Fibroblast of mammary gland (primary cell): ENCODE data around the gene ZNF415.

Experiments used
- DNase-seq: peaks from one replicate; pipeline ENCODE4 v3.0.0-alpha.2; 2010; ENCODE audit warnings: low read depth
- H3K4me3 ChIP-seq: 2 replicates; pipeline ENCODE4 v1.5.1; 2011; ENCODE audit warnings: low read depth, mild to moderate bottlenecking, low read length, moderate library complexity; ENCODE audit not compliant: control insufficient read depth
- TF ChIP-seq, protein P1 (sequence below): conservative IDR thresholded peaks from 2 replicates; pipeline ENCODE4 v1.5.1; 2011; ENCODE audit warnings: low read depth, low read length, inconsistent platforms; ENCODE audit not compliant: control insufficient read depth, insufficient read depth

Gene ZNF415

DNA sequence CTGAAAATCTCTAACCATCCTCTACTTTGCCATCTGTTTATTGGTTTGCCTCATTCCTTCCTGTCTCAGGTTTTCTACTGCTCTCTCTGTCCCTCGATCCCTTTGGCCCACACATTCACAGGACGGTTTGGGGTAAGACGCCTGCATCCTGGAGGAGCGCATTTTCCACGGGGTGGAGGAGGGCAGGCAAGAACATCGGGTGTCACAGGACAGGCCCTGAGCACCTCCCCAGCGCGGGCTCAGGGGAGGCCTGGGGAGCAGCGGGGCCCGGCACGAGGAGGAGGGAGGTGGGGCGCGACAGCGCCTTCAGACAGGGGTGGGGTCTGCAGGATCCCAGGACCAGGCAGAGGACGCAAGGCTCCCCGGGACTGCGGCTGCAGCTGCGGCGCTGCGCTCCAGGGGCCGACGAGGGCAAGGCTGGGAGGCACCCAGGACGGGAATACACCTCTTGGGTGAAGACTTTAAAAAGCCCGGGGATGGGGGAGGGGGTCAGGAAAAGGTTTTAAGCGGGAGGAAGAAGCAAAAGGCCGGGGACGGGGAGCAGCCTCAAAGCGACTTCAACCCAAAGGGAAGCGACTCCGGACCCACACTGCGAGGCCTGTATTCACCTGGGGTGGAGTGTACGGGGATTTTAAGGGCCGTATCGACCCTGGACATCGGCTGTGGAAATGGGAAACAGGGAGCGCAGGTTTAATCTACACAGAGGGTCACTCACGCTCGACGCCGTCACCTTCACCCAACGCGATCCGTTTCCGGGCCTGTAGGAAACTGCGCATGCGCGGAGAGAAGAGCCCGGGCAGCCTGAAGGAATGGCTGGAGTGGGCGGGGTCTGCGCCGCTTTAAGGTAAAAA, at the start of gene ZNF415:
Gene ZNF415 (minus strand): TSS at position 770 of the 851 bp plus-strand sequence. CDS start 10,234 bp downstream, outside the sequence.
- TF ChIP-seq, protein P1, sequence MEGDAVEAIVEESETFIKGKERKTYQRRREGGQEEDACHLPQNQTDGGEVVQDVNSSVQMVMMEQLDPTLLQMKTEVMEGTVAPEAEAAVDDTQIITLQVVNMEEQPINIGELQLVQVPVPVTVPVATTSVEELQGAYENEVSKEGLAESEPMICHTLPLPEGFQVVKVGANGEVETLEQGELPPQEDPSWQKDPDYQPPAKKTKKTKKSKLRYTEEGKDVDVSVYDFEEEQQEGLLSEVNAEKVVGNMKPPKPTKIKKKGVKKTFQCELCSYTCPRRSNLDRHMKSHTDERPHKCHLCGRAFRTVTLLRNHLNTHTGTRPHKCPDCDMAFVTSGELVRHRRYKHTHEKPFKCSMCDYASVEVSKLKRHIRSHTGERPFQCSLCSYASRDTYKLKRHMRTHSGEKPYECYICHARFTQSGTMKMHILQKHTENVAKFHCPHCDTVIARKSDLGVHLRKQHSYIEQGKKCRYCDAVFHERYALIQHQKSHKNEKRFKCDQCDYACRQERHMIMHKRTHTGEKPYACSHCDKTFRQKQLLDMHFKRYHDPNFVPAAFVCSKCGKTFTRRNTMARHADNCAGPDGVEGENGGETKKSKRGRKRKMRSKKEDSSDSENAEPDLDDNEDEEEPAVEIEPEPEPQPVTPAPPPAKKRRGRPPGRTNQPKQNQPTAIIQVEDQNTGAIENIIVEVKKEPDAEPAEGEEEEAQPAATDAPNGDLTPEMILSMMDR = no peak
- H3K4me3 ChIP-seq = peak within 1 kb of the TSS; percentile 54
- peak; percentile 60 for DNase-seq

DNA sequence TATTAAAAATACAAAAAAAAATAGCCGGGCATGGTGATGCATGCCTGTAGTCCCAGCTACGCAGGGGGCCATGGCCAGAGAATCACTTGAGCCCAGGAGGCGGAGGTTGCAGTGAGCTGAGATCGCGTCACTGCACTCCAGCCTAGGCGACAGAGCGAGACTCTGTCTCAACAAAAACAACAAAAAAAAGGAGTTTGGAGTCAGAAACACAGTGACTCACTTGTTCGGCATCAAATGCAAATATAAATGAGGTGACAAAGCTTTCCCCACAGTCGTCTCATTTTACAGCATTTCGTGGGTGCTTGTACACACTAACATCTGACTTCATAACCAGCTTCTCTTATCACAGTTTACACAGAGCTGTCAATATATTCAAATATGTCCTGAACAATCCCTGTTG, 49.5 kb upstream of the ZNF415 start:
- peak; percentile 24 for DNase-seq
- TF ChIP-seq, protein P1 = no peak

DNA sequence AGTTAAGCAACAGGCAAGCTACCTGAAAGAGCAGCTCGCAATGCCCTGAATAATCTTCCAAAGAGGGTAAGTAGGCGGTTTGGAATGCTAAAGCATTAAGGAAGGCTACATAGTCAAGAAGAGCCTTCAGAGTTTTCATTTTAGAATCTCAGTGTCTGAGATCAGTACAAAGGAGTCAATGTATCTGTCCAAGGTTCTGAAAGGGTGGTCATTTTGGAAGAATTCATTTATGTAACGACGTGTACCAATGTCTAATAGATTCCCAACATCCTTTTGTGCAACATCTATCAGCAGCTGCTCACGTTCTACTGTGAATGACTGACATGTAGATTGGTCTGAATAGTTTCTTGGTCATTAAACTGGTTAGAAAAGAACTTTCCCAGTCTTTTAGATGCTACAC, 45.3 kb upstream of the ZNF415 start:
- H3K4me3 ChIP-seq = no peak overlapping the region
- TF ChIP-seq, protein P1 = no peak
- no peak for DNase-seq

More for the DNA sequence above, 49.5 kb upstream of the ZNF415 start:
- H3K4me3 ChIP-seq = no peak overlapping the region

DNA sequence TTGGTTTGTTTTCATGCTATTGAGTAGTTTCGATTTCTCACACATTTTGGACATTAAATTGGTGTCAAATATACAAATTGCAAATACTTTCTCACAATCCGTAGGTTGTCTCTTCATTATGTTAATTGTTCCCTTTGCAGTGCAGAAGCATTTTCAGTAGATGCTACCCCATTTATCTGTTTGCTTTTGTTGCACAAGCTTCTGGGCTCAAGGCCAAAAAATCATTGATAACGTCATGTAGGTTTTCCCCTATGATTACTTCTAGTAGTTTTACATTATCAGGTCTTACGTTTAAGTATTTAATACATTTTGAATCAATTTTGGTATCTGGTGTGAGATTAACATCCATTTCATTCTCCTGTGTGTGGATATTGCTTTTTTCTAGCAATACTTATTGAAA, 40.2 kb upstream of the ZNF415 start:
- TF ChIP-seq, protein P1 = no peak
- no peak overlapping the region for H3K4me3 ChIP-seq
- peak; percentile 49 for DNase-seq

DNA sequence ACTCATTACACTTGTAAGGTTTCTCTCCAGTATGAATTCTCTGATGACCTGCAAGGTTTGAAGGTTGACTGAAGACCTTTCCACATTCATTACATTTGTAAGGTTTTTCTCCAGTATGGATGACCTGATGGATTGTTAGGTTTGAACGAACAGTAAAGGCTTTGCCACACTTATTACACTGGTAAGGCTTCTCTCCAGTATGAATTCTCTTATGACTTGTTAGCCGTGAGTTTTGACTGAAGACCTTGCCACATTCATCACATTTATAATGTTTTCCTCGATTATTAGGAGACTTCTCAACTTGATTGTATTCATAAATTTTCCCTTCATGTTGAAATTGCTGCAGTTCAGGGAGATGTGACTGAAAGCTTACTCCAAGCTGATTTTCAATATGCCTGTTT, 33.0 kb upstream of the ZNF415 start:
- TF ChIP-seq, protein P1 = no peak
- DNase-seq = no peak
- no peak overlapping the region for H3K4me3 ChIP-seq

DNA sequence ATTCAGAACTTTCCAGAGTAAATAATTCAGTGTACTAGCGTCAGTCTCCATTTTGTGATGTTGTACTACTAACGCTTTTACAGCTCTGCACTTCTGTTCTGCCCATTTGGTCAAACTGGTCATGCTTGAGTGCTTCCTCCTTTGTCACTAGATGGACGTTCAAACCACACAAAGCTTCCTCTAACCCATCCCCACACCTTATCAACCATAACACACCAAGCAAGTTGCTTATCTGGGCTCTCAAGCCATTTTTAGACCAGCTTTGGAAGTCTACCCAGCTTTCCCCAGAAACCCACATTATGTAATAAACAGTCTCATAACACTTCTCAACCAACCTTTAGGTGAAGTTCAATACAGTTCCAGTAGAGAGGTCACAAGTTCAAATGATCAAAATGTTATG, 28.4 kb upstream of the ZNF415 start:
- no peak overlapping the region for H3K4me3 ChIP-seq
- TF ChIP-seq, protein P1 = no peak
- no peak for DNase-seq

DNA sequence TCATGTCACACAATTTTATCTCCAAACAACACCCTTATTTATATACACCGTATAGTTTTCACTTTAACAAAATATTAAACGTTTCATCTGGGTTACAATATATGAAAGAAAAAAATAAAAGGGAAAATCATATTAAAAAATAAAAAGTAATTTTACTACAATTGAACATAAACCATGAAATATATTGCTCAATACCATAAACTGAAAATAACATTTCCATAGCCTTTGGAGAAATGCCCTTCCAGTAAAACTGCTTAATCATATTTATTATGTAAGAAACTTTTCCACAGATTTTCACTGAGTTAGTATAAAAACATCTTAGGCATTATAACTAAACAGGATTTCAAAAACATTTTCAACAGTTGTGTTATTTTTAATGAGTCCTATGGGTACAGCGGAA, 27.6 kb upstream of the ZNF415 start:
- TF ChIP-seq, protein P1 = no peak
- no peak for DNase-seq
- H3K4me3 ChIP-seq = no peak overlapping the region
